Pulmonary artery endothelial cell (primary cell): ENCODE results near the gene IRF8. TPM values are rescaled to one million over a fixed set of nuclear protein-coding genes. Genes with fewer than 3 reads are reported as not detected.

Experiments used
- DNase-seq: peaks from one replicate; pipeline ENCODE4 v3.0.0-alpha.2; 2011; ENCODE audit warnings: low read depth, low spot score
- total RNA-seq: library from RNA; depleted of rRNA; stranded (reverse); fragments of >200 nt; gene quantifications from 2 replicates; pipeline ENCODE4 v1.2.3, GENCODE V29; 2014

IRF8 gene
- total RNA-seq, 1 donor from 2014 or later, result not detected

DNA sequence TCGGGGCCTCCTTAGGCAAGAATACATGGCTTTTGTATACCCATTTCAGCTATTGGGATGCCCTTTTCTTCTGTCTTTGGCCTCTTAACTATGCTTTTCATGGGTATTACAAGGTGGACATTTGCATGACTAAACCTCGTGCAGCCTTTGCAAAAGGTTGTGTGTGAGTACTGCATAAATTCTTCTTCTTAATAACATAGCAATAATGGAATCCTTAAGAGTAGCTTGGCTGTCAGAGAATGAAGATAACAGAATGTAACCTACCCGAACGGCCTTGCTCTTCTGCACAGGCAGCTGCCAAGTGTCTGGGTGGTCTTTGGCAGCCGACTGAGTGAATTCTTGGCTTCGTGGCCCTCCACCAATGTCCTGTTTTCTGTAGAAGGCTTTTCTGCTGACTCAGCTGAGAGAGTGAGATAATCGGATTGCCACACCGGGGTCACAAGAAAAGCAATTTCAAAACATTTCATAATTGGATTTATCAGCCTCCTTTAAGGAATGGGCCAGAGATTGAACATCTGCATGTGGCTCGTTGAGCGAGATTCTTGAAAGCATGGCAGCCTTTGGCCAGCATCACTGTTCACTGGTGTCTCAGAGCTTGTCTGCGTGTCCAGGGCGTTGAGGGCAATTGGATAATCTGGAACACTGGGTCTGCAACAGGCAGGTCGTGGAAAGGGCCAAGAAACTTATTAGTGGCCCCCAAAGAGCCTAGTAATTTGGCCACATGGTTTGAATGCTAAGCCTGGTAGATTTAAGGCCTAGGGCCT lies 13.4 kb downstream of the IRF8 start:
- DNase-seq, result no peak

- no peak for DNase-seq
These were observed 14.2 kb downstream of the IRF8 start for GRCh38 chr16:85913141-85913601.

DNA sequence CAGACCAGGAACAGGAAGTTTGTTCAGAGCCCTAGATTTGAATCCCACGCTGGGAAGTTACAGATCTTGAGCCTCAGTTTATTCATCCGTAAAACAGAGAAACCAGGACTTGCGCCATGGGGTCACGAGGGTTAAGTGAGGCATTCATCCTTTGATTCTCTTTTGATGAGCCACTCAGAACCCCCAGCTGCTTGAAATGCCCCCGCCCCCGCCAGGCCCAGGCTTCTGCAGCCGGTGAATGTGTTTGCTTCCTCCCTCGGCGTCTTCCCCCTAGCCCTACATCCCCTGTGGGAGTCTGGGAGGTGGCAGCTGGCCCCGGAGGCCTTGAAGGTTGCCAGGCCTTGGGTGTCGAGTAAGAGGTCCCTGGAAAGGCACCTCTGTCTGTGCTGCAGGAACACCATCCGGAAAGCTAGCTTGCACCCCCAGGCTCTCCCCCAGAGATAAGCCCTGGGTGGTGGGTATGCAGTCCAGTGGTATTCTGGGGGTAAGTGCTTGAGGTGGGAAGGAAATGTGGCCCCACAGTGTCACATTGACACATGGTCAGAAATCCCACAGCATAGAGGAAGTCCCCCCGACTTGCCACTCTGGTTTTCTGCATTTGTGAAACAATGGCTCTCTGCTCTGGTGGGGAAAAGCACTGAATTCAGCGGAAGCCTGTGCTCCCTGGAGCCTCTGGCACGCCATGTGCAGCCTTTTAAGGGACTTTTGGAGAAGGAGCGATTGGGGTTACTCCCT lies 14.9 kb downstream of the IRF8 start:
- DNase-seq, result no peak

- DNase-seq, result no peak
These were observed 15.4 kb downstream of the IRF8 start for GRCh38 chr16:85914423-85914794.

GRCh38 chr16:85915125-85915845 lies 16.3 kb downstream of the IRF8 start:
- no peak for DNase-seq

GRCh38 chr16:85916141-85916890 lies 17.4 kb downstream of the IRF8 start:
- DNase-seq, result no peak

- DNase-seq, result no peak
These were observed 18.1 kb downstream of the IRF8 start for GRCh38 chr16:85917012-85917411.

GRCh38 chr16:85917959-85918358 lies 19.0 kb downstream of the IRF8 start:
- DNase-seq, result no peak

GRCh38 chr16:85918436-85918835 lies 19.5 kb downstream of the IRF8 start:
- DNase-seq, result no peak

GRCh38 chr16:85919271-85920267 lies 20.6 kb downstream of the IRF8 start:
- DNase-seq, result no peak

GRCh38 chr16:85921026-85921425 lies 22.1 kb downstream of the IRF8 start:
- DNase-seq, result no peak

DNA sequence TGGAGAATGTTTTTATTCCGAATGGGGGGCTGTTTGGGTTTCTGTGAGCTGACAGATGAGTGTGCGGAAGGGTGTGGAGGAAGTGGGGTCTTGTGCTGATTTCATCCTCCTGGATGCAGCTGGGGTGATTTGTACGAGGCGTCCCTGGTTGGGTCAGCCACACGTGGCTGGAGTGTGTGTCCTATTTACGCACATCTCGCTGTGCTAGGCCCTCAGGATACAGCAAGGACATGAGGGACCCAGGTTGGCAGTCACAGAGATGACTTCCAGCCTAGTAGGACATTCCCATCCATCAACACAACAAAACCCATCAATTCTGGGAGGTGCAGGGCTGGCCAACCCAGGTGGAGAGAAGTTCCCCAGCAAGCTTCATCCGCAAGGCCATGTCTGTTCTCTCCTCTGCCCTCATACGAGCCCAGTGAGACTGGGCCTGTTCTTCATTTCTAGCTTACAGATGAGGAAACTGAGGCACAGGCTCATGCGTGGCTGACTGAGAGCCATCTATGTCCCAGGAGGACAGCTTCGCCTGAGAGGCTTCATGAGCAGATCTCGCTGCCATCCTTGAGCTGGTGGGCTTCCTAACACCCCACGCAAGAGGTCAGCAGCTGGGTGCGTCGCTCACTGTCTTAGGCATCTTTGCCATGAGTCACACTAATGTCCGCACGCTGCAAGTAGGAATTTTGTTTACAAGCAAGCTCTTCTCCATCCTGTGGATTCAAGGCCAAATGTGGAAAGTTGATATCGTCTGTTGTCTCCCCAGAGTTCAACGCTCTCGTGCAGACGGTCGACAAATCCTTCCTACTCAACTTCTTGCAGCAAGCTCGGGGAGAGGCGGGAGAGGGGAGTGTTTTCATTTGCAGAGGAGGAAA lies 24.4 kb downstream of the IRF8 start:
- no peak for DNase-seq

- DNase-seq, result no peak
These were observed 25.7 kb downstream of the IRF8 start for GRCh38 chr16:85924675-85925074.

- DNase-seq, result no peak
These were observed 27.4 kb downstream of the IRF8 start for GRCh38 chr16:85926370-85926769.

DNA sequence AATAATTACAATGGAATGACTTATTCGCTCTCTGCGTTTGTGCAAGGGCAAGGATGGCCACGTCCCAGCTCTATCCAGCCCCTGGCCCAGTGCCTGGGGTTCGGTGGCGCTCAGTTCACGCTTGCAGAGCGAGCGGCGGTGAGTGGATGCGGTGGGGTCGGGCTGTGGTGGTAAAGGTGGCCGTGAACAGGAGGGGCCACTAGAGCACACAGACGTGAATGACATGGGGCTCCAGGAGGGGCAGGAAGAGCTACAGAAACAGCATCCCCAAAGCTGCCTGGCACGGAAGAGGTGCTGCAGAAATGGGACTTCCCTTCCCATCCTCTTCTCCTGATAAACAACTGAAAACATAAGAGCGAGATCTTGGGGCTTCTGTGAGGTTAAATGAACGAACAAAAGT lies 28.4 kb downstream of the IRF8 start:
- DNase-seq, result no peak

DNA sequence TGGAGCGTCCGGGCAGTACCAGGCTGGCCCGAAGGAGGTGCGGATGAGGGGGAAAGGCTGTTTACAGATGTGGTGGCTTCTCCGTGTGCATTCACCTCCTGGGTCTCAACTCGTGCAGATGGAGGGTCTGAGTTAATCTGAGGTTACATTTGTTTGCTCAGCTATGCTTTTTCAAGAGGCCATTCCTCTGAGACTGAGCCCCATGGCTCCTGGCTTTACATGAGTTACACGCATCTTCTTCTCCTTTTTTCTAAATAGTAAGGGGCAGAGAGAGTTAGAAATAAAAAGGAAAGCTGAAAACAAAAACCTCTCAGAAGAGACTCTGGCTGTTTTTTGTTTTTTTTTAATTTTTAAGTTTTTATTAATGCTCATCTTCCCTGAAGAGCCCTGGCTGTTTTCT lies 29.0 kb downstream of the IRF8 start:
- no peak for DNase-seq

DNA sequence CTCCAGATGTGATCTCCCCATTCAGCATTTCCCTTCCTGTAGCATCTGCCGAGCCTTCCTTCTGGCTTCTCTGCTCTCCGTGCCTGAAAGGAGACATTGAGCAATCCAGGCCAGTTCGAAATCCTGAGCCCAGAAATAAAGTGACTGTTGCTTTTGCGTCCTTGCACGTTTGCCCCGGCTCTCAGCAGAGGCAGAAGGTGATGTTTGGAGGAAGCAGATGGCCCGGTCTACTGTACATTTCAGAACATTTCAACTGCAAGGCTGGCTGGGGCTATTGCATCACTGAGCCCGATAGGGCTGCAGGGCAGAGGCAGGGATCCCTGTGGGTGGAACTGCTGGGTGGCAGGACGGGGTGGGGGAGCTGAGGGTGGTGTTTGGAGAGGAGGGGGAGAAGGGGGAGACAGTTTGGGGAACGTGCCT lies 29.4 kb downstream of the IRF8 start:
- DNase-seq, result no peak

- no peak for DNase-seq
These were observed 30.3 kb downstream of the IRF8 start for GRCh38 chr16:85929259-85929721.

DNA sequence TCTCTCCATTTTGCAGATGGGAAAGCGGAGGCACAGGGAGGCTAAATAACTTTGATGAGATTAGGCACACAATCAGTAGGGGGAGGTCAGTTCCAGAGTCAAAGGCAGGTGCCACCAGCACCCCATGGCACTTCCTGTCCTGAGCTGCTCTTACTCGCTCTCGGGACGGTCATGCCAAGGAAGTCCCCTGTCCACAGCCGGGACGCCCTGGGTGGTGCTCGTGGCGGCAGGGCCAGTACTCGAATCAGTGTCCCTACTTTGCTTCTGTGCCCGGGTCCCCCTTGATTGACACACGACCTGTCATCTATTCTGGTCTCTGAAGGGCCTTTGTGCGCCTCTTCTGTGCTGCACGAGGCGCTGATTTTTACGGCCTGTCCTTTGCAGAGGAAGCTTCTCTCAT lies 31.3 kb downstream of the IRF8 start:
- DNase-seq, result no peak
